Neural cell (in vitro differentiated cells): ENCODE results near the gene MRPS5.

Experiments
- EP300 ChIP-seq: fragments of 450-650 bp; conservative IDR thresholded peaks from 2 replicates; pipeline ENCODE4 v1.6.1; 2014; ENCODE audit warnings: antibody characterized with exemption, mild to moderate bottlenecking, moderate library complexity; ENCODE audit not compliant: poor library complexity, severe bottlenecking
- EZH2 ChIP-seq: fragments of 200-600, 300-800 bp; shearing (Covaris generic), sonication (generic); IDR thresholded peaks from 2 replicates; pipeline ENCODE4 v1.6.1; 2014; ENCODE audit warnings: antibody characterized with exemption, low read length, borderline replicate concordance, mild to moderate bottlenecking; ENCODE audit not compliant: insufficient read depth, poor library complexity, severe bottlenecking
- MXI1 ChIP-seq: fragments of 450-650 bp; conservative IDR thresholded peaks from 2 replicates; pipeline ENCODE4 v1.6.1; 2014; ENCODE audit warnings: antibody characterized with exemption, mild to moderate bottlenecking; ENCODE audit not compliant: poor library complexity, severe bottlenecking
- POLR2AphosphoS5 ChIP-seq: IDR thresholded peaks from 2 replicates; pipeline ENCODE4 v1.6.1; 2012
- RAD21 ChIP-seq: fragments of 450-650 bp; conservative IDR thresholded peaks from 2 replicates; pipeline ENCODE4 v1.6.1; 2014; ENCODE audit warnings: antibody characterized with exemption, mild to moderate bottlenecking, moderate library complexity
- SMC3 ChIP-seq: fragments of 450-650 bp; conservative IDR thresholded peaks from 2 replicates; pipeline ENCODE4 v1.6.1; 2014; ENCODE audit warnings: antibody characterized with exemption, mild to moderate bottlenecking, moderate library complexity; ENCODE audit not compliant: poor library complexity
- TAF1 ChIP-seq: IDR thresholded peaks from 2 replicates; pipeline ENCODE4 v1.6.1; 2012; ENCODE audit warnings: low read depth
- TF ChIP-seq, protein P1 (sequence below): fragments of 450-650 bp; IDR thresholded peaks from 2 replicates; pipeline ENCODE4 v1.5.1; 2014; ENCODE audit warnings: antibody characterized with exemption, mild to moderate bottlenecking, moderate library complexity; ENCODE audit not compliant: poor library complexity, severe bottlenecking
- TF ChIP-seq, protein P2 (sequence below): IDR thresholded peaks from 2 replicates; pipeline ENCODE4 v1.6.1; 2012; ENCODE audit warnings: borderline replicate concordance

DNA sequence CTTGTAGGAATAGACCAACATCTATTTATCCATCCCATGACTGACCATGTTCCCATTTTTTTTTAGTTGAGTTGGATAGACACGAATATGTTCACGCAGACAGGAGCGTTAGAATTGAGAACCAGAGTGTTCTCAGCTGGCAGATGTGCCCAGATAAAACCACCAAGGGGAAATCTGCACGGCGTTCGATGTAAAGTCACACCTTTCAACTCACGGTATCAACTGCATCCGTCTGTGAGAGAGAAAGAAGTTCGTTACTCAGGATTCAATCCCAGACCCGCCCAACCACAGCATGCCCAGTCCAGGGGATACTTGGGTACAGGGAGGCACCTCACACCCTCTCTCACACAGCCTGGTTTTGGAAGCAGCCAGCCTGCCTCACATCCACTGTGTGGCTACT is 70.0 kb downstream of the MRPS5 start:
- TF ChIP-seq, protein P1, sequence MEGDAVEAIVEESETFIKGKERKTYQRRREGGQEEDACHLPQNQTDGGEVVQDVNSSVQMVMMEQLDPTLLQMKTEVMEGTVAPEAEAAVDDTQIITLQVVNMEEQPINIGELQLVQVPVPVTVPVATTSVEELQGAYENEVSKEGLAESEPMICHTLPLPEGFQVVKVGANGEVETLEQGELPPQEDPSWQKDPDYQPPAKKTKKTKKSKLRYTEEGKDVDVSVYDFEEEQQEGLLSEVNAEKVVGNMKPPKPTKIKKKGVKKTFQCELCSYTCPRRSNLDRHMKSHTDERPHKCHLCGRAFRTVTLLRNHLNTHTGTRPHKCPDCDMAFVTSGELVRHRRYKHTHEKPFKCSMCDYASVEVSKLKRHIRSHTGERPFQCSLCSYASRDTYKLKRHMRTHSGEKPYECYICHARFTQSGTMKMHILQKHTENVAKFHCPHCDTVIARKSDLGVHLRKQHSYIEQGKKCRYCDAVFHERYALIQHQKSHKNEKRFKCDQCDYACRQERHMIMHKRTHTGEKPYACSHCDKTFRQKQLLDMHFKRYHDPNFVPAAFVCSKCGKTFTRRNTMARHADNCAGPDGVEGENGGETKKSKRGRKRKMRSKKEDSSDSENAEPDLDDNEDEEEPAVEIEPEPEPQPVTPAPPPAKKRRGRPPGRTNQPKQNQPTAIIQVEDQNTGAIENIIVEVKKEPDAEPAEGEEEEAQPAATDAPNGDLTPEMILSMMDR: no peak
- TF ChIP-seq POLR2AphosphoS5: no peak
- no peak for TF ChIP-seq MXI1
- no peak for TF ChIP-seq EZH2
- no peak for TF ChIP-seq SMC3
- TF ChIP-seq, protein P2, sequence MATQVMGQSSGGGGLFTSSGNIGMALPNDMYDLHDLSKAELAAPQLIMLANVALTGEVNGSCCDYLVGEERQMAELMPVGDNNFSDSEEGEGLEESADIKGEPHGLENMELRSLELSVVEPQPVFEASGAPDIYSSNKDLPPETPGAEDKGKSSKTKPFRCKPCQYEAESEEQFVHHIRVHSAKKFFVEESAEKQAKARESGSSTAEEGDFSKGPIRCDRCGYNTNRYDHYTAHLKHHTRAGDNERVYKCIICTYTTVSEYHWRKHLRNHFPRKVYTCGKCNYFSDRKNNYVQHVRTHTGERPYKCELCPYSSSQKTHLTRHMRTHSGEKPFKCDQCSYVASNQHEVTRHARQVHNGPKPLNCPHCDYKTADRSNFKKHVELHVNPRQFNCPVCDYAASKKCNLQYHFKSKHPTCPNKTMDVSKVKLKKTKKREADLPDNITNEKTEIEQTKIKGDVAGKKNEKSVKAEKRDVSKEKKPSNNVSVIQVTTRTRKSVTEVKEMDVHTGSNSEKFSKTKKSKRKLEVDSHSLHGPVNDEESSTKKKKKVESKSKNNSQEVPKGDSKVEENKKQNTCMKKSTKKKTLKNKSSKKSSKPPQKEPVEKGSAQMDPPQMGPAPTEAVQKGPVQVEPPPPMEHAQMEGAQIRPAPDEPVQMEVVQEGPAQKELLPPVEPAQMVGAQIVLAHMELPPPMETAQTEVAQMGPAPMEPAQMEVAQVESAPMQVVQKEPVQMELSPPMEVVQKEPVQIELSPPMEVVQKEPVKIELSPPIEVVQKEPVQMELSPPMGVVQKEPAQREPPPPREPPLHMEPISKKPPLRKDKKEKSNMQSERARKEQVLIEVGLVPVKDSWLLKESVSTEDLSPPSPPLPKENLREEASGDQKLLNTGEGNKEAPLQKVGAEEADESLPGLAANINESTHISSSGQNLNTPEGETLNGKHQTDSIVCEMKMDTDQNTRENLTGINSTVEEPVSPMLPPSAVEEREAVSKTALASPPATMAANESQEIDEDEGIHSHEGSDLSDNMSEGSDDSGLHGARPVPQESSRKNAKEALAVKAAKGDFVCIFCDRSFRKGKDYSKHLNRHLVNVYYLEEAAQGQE: no peak
- TF ChIP-seq TAF1: no peak
- no peak for TF ChIP-seq EP300
- no peak for TF ChIP-seq RAD21
